Endothelial cell of umbilical vein (primary cell): ENCODE data around the gene MYO1B. TPM values are rescaled to one million over a fixed set of nuclear protein-coding genes. Genes with fewer than 3 reads are reported as not detected.

Experiments
- BruUV-seq: library from RNA; stranded (reverse); fragments of 400-500 nt; replicated peaks from 2 replicates; lab custom pipeline; 2021; lab: Mats Ljungman, UMichigan
- CTCF ChIA-PET: fragments of 300-600, 350-600 bp; sonication (Branson Sonifier 250); formaldehyde crosslinking; loops from one replicate; lab custom pipeline; 2021; ENCODE audit warnings: antibody characterized with exemption, inconsistent platforms; lab: Charles Lee
- POLR2A ChIA-PET: fragments of 300-600, 350-600 bp; sonication (Branson Sonifier 250); formaldehyde crosslinking; loops from one replicate; lab custom pipeline; 2021; ENCODE audit warnings: antibody characterized with exemption, inconsistent platforms; lab: Charles Lee
- DNase-seq: peaks from one replicate; pipeline ENCODE4 v3.0.0-alpha.2; 2011; ENCODE audit warnings: low read depth, low spot score
- FAIRE-seq: peaks from 2 replicates; lab custom pipeline; 2011; peaks lifted over from hg19 to GRCh38; lab: Jason Lieb, UNC
- H2AFZ ChIP-seq: 2 replicates; pipeline ENCODE4 v1.6.0; 2012; ENCODE audit warnings: low read depth, low read length, control low read depth, inconsistent platforms
- H3K27ac ChIP-seq: 2 replicates; pipeline ENCODE4 v1.5.1; 2011; ENCODE audit warnings: low read depth, mild to moderate bottlenecking, control low read depth, low read length, moderate library complexity; ENCODE audit not compliant: insufficient read depth
- H3K27me3 ChIP-seq, 2 experiments: 2 replicates each; pipeline versions ENCODE4 v1.6.0 to v1.6.1; 2011; ENCODE audit warnings: low read length in 2 of 2, mixed read lengths in 1 of 2; ENCODE audit not compliant: control insufficient read depth in 2 of 2, insufficient read depth in 2 of 2
- H3K36me3 ChIP-seq, 2 experiments: 2 replicates in 1 of 2; 3 replicates in 1 of 2; pipeline ENCODE4 v1.5.1; 2011; ENCODE audit warnings: low read length in 2 of 2, mild to moderate bottlenecking in 1 of 2, moderate library complexity in 1 of 2; ENCODE audit not compliant: control insufficient read depth in 2 of 2, insufficient read depth in 2 of 2; ENCODE audit errors: extremely low read depth in 1 of 2
- H3K4me1 ChIP-seq: 3 replicates; pipeline ENCODE4 v1.5.1; 2011; ENCODE audit warnings: mild to moderate bottlenecking, low read length; ENCODE audit not compliant: control insufficient read depth, insufficient read depth; ENCODE audit errors: extremely low read depth
- H3K4me2 ChIP-seq: 2 replicates; pipeline ENCODE4 v1.6.1; 2011; ENCODE audit warnings: low read length, control low read depth, mixed read lengths; ENCODE audit not compliant: insufficient read depth
- H3K4me3 ChIP-seq, 3 experiments: fragments of 200-600 bp in 1 of 3; sonication (generic), shearing (Covaris generic) in 1 of 3; replicated peaks in 1 of 3; 2 replicates each; pipeline ENCODE4 v1.5.1; 2011 to 2016; ENCODE audit warnings: control low read depth in 3 of 3, low read length in 3 of 3, mild to moderate bottlenecking in 2 of 3, inconsistent platforms in 1 of 3, low read depth in 1 of 3, moderate library complexity in 1 of 3; ENCODE audit not compliant: insufficient read depth in 1 of 3
- H3K79me2 ChIP-seq: 2 replicates; pipeline ENCODE4 v1.6.0; 2012; ENCODE audit warnings: low read length, inconsistent platforms; ENCODE audit not compliant: control insufficient read depth, insufficient read depth
- H3K9ac ChIP-seq: replicated peaks from 2 replicates; pipeline ENCODE3; 2011; ENCODE audit warnings: low read length, control low read depth; ENCODE audit not compliant: insufficient read depth; ENCODE audit errors: extremely low read depth
- H3K9me1 ChIP-seq: replicated peaks from 3 replicates; pipeline ENCODE4 v1.6.0; 2011; ENCODE audit warnings: mild to moderate bottlenecking, low read length; ENCODE audit not compliant: control insufficient read depth, insufficient read depth; ENCODE audit errors: extremely low read depth
- H3K9me3 ChIP-seq: replicated peaks from 2 replicates; pipeline ENCODE4 v1.5.1; 2012; ENCODE audit warnings: low read length, inconsistent platforms; ENCODE audit not compliant: control insufficient read depth, insufficient read depth
- H4K20me1 ChIP-seq: replicated peaks from 2 replicates; pipeline ENCODE3; 2011; ENCODE audit warnings: mild to moderate bottlenecking, low read length; ENCODE audit not compliant: control insufficient read depth, insufficient read depth; ENCODE audit errors: extremely low read depth
- EZH2 ChIP-seq: IDR thresholded peaks from 2 replicates; pipeline ENCODE4 v1.6.1; 2012; ENCODE audit warnings: borderline replicate concordance, low read depth, mild to moderate bottlenecking, moderate library complexity, low read length, inconsistent platforms; ENCODE audit not compliant: severe bottlenecking
- FOS ChIP-seq: IDR thresholded peaks from 2 replicates; pipeline ENCODE4 v1.6.1; 2011; ENCODE audit warnings: mild to moderate bottlenecking, low read length, moderate library complexity, borderline replicate concordance; ENCODE audit not compliant: insufficient read depth
- MYC ChIP-seq: IDR thresholded peaks from one replicate; pipeline ENCODE4 v1.6.1; 2011; ENCODE audit warnings: mild to moderate bottlenecking, low read depth, low read length
- POLR2A ChIP-seq: IDR thresholded peaks from 2 replicates; pipeline ENCODE4 v1.6.1; 2012; ENCODE audit warnings: low read depth, mild to moderate bottlenecking, control low read depth, low read length
- POLR2AphosphoS5 ChIP-seq: IDR thresholded peaks from 2 replicates; pipeline ENCODE4 v1.6.1; 2012; ENCODE audit warnings: low read depth, mild to moderate bottlenecking, control low read depth, low read length, moderate library complexity; ENCODE audit not compliant: insufficient read depth
- dilution Hi-C: fragments of 300-500 bp; cut with MboI; formaldehyde crosslinking; loops from one replicate; pipeline ENCODE4 v1.15.0; 2019; ENCODE audit warnings: low sequenced_read_pairs; ENCODE audit not compliant: extremely low pct_ligation_motif_present
- intact Hi-C: fragments of 100-400 bp; cut with micrococcal nuclease; formaldehyde crosslinking; loops from one replicate; pipeline ENCODE4 v1.10.0; 2022
- polyA plus RNA-seq, 4 experiments: library from polyadenylated mRNA; depleted of rRNA in 3 of 4; stranded (reverse) in 3 of 4; unstranded in 1 of 4; fragments of >200 nt; gene quantifications; 2 replicates each; pipeline versions ENCODE4 v1.2.1 to v1.2.3, GENCODE V29; 2011 to 2012; ENCODE audit warnings: missing spikeins in 1 of 4
- total RNA-seq: library from RNA; stranded (reverse); gene quantifications from 2 replicates; pipeline ENCODE4 v1.2.3, GENCODE V29; 2021
- TF ChIP-seq, protein P1 (sequence below), 2 donors: IDR thresholded peaks; 1 replicate in 1 of 2; 2 replicates in 1 of 2; pipeline ENCODE4 v1.5.1; 2011; ENCODE audit warnings: low read length in 2 of 2, mild to moderate bottlenecking in 2 of 2, moderate library complexity in 2 of 2, control low read depth in 1 of 2, inconsistent platforms in 1 of 2, low read depth in 1 of 2; ENCODE audit not compliant: insufficient read depth in 1 of 2; ENCODE audit errors: extremely low read depth in 1 of 2

The MYO1B gene
- total and polyA plus RNA-seq, 2 donors (not counting 3 experiments of a cell fraction or from before 2014, with no cell fraction given), result 8.7 to 51.1 TPM

DNA sequence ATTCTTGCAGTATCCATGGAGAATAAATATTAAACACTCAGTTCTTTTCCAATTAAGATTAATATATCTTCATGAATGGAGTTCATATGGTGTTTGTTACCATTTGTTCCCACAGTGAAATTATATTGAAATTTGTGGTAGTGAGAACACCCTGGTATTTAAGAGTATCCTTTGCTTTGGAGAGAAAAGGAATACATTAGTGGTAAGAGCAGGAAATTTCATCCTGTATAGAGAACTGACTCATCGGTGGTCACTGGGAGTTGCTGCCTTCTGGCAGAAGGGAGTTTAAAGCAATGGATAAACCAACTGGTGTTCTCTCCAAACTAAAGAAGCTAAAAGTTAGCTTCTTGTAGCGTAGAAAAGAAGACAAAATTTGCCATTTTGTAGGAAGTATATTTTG lies 107.3 kb downstream of the MYO1B start:
- Histone ChIP-seq H3K79me2 (no peaks in the 10 kb centered on the region), H3K27me3 (no peaks in the 10 kb centered on the region), H3K9me1 (no peaks in the 10 kb centered on the region), H3K4me2 (no peak overlapping the region), H4K20me1 (no peaks in the 10 kb centered on the region), H3K4me3 (no peak overlapping the region), H3K27ac (no peak overlapping the region), H3K4me1 (peaks cover 7% of the 10 kb centered on the region), H3K36me3 (no peaks in the 10 kb centered on the region), H2AFZ (no peak overlapping the region), H3K9me3 (no peaks in the 10 kb centered on the region), H3K9ac (no peak overlapping the region)
- peak; percentile 59 for TF ChIP-seq FOS
- no peak for TF ChIP-seq MYC
- POLR2A ChIA-PET, result no interaction called here
- CTCF ChIA-PET, result interaction anchor here (1.6 to 2.2 kb wide), 2 partner anchors 33 to 135 kb away, joined by 4 read pairs; no protein-coding TSS in a partner anchor
- DNase-seq (peak; percentile 21), FAIRE-seq (peak; percentile 78)
- dilution Hi-C loops (no loop called here), intact Hi-C loops (no loop called here)
- BruUV-seq, result no TSS peak

DNA sequence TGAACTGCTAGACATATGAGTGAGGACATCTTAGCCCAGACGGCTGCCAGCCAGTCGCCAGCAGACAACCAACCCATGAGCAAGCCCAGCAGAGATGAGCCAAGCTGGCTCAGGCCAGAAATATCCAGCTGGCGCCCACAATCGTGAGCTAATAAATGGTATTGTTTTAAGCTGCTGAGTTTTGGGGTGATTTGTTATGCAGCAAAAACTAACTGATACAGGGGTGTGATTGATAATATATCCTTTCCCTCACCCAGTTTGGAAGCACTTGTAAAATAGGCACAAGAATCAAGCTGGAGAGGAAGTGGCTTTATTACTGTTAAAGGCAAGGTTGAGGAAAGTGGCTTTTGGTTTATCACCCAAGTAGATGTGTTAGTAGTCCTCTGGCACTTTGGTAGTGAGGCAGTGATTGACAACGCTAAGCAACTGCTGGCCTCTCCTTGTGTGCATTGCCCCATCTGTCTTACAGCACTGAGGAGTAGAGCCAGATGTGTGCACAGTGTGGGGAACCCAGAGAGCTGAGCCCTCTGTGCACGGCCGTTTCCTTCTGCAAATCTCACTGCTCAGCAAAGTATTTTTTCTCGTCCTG lies 110.1 kb downstream of the MYO1B start:
- BruUV-seq, result no TSS peak
- CTCF ChIA-PET, result interaction anchor here (0.9 to 1.0 kb wide), 2 partner anchors 10 to 21 kb away, joined by 3 read pairs; no protein-coding TSS in a partner anchor
- no peak overlapping the region for H3K27ac ChIP-seq
- no peaks in the 10 kb centered on the region for H3K79me2 ChIP-seq
- no peaks in the 10 kb centered on the region for H3K27me3 ChIP-seq
- TF ChIP-seq EZH2 (no peak), POLR2AphosphoS5 (no peak), POLR2A (no peak)
- TF ChIP-seq, protein P1, sequence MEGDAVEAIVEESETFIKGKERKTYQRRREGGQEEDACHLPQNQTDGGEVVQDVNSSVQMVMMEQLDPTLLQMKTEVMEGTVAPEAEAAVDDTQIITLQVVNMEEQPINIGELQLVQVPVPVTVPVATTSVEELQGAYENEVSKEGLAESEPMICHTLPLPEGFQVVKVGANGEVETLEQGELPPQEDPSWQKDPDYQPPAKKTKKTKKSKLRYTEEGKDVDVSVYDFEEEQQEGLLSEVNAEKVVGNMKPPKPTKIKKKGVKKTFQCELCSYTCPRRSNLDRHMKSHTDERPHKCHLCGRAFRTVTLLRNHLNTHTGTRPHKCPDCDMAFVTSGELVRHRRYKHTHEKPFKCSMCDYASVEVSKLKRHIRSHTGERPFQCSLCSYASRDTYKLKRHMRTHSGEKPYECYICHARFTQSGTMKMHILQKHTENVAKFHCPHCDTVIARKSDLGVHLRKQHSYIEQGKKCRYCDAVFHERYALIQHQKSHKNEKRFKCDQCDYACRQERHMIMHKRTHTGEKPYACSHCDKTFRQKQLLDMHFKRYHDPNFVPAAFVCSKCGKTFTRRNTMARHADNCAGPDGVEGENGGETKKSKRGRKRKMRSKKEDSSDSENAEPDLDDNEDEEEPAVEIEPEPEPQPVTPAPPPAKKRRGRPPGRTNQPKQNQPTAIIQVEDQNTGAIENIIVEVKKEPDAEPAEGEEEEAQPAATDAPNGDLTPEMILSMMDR (IDR thresholded peaks at IDR 0.05; ENCODE audit: extremely low read depth in 1 of 2, insufficient read depth in 1 of 2, low read depth in 1 of 2, low read length in 2 of 2), result no peak
- no peaks in the 10 kb centered on the region for H4K20me1 ChIP-seq
- H3K9me1 ChIP-seq, result no peaks in the 10 kb centered on the region
- intact Hi-C loops (no loop called here), dilution Hi-C loops (no loop called here)
- POLR2A ChIA-PET, result no interaction called here
- H3K9me3 ChIP-seq, result no peaks in the 10 kb centered on the region
- no peak overlapping the region for H3K4me2 ChIP-seq
- H2AFZ ChIP-seq, result no peak overlapping the region
- H3K4me3 ChIP-seq, result no peak overlapping the region
- DNase-seq (no peak), FAIRE-seq (no peak)
- no peak overlapping the region for H3K9ac ChIP-seq
- H3K4me1 ChIP-seq, result peaks cover 7% of the 10 kb centered on the region
- no peaks in the 10 kb centered on the region for H3K36me3 ChIP-seq
